Measurements from ENCODE around the gene USP25. TPM values are rescaled to one million over a fixed set of nuclear protein-coding genes. Genes with fewer than 3 reads are reported as not detected.
A peak's percentile ranks its signal among the peaks of the same experiment; 100 is the strongest.
"Not testable (repeated sequence)": the region's sequence is repeated elsewhere in the genome, so short reads cannot be mapped to it uniquely, and the experiment has no call there.

Gene USP25
- total RNA-seq, 1 donor, result 15.3 TPM

DNA sequence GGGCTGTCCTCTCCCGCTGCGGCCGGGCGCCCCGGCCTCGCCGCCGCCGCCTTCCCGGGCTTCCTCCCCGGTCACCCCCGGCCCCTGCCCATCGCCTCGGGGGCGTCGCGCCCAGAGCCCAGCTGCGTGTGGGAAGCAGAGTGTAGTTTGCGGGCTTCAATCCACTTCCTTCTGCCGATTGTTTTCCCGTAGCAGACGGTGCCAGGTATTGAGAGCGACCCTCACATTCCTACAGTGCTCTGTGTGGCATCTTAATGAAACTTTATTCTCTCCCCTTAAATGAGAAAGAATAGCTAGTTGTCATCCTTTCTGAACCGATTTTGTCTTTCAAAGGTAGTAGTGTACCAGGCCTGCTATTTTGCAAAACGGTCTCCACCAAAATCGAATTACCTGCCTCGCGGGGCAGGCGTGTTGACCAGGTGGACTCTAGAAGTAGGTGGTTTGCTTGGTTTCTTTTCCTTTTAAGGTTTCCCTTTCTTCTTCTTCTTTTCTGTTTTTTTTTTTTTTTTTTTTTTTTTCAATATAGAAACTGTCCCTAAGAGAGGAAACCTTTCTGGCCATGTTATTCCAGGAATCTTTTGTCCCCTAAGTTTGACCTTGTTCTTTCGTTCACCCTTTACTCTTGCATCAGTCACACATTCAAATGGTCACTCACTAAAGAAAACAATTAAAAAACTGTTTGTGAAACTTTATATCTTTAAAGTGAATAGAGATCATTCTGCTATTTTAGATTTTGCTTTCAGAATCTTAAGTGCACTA, 881 bp downstream of the USP25 start:
- peak in 2 of 3 donors; percentile 19 to 23 for DNase-seq (ENCODE audit: low read depth in 2 of 3, low spot score in 2 of 3)

DNA sequence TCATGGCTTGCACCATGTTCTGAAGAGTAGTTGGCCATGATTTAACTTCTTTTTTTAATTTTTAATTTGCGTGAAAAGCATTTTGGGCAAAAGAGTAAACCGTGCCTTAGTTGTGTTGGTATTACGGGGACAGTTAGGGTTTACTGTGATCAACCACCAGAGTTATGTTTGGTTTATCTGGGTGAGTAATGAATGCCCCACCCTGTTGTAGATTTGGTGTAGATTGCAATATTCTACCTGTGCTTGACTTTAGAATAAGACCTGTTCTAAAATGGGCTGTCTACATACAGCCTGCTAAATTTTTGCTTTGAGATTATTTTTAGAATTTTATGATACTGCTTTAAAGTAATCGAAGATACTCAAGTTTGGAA, 1.4 kb downstream of the USP25 start:
- no peak for DNase-seq (ENCODE audit: low read depth in 2 of 3, low spot score in 2 of 3)

DNA sequence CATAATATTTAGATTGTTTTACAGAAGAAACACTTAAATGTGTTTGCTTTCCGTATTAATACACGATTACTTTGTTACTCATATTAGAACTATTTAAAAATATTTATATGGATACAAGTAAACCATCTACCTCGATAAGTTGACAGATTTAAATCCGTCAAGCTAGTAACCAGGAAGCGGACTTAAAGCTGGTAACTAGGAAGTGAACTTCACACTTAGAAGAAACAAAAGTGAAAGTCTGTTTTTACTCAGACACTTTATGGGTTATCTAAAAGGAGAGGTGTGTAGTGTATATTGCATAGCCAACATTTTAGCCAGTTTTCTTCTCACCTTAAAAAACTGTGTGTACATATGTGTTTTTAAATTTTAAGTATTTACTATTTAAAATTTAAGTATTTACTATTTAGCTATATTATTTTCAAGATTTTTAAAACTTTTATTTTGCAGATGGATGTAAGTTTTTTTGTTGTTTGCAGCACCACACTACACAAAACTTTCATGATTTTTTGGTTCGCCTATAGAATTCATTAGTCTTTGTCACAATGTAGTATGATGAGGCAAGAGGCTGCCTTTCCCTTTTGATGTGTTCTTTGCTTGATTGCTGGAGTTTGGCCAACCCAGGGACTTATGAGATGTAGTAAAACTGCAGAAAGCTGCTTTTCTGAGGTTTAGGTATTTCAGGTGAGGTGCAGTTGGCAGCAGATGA, 2.7 kb downstream of the USP25 start:
- DNase-seq (ENCODE audit: low read depth in 2 of 3, low spot score in 2 of 3), result peak in 2 of 3 donors; percentile 54 to 81

DNA sequence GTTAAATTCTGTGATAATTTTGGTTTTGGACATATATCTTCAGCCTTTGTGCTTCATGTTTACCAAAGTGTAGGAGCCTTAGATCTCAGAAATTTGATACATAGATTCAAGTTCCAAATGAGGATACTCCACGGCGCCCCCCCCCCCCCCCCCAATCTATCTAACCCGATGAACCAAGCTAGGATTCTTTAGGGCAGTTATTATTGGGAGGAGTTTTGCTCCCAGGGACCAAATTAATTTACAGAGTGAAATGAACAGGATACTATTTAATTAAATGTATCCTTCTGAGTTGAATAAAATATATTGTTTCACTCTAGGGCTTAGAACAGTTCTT, 3.2 kb downstream of the USP25 start:
- DNase-seq (ENCODE audit: low read depth in 2 of 3, low spot score in 2 of 3), result no peak

DNA sequence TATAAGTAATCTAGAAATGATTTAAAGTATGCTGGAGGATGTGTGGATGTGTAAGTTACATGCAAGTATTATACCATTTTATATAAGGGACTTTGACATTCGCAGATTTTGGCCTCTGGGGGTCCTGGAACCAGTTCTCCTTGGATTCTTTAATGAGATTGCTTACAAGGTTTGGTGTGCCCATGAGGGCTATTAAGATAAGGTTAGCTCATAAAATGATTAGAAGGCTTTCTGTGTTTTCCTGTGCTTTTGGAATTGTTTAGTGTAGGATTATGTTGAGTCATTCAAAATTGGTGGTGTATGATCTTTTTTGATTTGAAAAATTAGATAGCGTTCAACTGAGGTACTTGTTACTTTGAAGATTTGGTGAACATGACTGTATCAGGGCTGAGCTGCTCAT, 5.6 kb downstream of the USP25 start:
- no peak for DNase-seq (ENCODE audit: low read depth in 2 of 3, low spot score in 2 of 3)

DNA sequence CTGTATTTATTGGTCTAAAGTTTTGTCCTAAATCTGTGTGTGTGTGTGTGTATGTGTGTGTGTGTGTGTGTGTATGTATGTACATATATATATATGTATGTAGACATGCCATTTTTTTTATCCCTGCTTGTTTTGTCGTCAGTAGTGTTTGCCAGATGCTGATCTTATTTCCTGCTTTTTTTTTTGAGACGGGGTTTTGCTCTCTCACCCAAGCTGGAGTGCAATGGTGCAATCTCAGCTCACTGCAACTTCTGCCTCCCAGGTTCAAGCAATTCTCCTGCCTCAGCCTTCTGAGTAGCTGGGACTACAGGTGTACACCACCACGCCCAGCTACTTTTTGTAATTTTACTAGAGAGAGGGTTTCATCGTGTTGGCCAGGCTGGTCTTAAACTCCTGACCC, 6.1 kb downstream of the USP25 start:
- DNase-seq (ENCODE audit: low read depth in 2 of 3, low spot score in 2 of 3), result peak in 1 of 3 donors; percentile 30

DNA sequence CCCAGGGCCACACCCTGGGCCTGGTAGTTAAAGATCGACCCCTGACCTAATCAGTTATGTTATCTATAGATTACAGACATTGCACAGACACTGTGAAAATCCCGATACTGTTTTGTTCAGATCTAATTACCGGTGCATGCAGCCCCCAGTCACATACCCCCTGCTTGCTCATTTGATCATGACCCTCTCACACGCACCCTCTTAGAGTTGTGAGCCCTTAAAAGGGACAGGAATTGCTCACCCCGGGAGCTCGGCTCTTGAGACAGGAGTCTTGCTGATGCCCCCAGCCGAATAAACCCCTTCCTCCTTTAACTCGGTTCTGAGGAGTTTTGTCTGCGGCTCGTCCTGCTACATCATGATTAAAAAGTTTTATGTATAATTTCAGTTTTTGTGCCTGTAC, 9.0 kb downstream of the USP25 start:
- not testable (repeated sequence) for DNase-seq (ENCODE audit: low read depth in 2 of 3, low spot score in 2 of 3)

DNA sequence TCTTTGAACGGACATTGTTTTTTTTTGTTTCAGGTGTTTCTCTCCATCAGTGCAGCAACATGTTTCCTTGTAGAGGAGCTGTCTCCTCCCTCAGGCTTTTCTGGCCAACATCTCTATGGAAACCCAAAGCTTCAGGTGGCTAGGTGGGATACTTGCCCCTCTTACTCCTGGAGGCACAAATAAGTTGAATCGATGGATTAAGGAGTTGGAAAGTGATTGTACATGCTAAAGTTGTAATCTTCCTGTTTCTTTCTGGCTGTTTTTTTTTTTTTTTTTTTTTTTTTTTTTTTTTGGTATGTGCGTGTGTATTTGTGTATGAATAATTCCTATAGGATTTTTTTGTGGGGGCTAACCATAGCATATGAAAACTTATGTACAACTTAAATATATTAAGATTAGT, 10.6 kb downstream of the USP25 start:
- no peak for DNase-seq (ENCODE audit: low read depth in 2 of 3, low spot score in 2 of 3)

DNA sequence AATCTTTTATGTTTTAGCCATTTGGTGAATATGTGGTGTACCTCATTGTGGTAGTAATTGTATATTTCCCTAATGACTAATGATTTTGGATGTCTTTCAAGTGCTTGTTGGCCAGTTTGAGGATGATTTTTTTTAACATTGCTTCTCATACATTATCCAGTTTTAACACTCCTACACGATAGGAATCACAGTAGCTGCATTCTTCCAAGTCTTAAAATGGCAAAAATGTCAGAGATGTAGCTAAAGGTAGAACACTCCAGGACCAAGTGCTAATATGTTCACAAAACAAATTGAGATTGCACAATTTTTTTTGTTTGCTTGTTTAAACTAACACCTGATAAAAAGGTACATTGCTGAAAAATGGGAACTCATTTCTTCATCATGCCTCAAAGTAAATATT, 11.7 kb downstream of the USP25 start:
- DNase-seq (ENCODE audit: low read depth in 2 of 3, low spot score in 2 of 3), result no peak

DNA sequence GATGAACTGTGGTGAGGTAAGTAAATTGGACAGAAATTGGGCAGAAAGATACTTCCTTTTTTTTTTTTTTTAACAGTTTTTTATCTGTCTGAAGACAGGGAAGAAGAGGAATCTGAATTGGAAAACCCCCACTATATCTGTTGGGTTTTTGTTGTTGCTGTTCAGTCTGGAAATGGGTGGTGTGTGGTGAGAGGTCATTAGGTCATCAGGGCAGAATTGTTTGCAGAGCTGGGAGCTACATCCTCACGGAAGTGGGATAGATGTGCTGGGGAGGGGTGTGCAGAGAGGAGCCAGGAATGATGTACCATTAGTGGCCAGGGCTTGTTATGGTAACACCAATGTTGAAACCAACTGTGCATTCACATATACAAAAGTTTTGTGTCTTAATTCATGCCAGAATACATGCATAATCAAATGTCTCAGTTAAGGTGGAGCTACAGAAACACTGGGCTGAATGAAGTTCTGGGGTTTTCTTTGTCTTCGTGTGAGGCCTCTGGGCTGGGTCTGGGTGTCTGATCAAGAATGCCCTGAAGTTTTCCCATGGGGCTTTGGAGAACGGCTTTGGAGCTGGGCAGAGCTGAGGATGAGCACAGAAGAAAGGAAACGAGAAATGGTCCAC, 12.4 kb downstream of the USP25 start:
- no peak for DNase-seq (ENCODE audit: low read depth in 2 of 3, low spot score in 2 of 3)

DNA sequence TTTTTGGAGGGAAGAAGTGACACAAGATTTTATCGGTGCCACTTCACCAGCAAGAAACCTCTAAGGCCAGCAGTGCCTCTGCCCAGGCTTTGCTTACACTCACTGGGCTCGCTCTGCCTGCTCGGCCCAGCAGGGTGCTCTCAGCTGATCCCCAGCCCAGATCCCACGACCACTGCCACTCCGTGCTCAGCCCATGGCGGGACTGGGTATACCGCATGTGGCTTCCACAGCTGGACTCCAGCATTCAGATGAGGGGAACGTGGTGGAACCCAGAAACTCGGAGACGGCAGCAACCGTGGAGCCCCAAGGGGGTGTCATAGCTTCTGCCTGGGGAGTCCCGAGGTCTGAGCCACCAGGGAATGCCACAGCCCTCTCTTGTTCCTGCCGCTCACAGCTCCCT, 12.9 kb downstream of the USP25 start:
- DNase-seq (ENCODE audit: low read depth in 2 of 3, low spot score in 2 of 3), result no peak

DNA sequence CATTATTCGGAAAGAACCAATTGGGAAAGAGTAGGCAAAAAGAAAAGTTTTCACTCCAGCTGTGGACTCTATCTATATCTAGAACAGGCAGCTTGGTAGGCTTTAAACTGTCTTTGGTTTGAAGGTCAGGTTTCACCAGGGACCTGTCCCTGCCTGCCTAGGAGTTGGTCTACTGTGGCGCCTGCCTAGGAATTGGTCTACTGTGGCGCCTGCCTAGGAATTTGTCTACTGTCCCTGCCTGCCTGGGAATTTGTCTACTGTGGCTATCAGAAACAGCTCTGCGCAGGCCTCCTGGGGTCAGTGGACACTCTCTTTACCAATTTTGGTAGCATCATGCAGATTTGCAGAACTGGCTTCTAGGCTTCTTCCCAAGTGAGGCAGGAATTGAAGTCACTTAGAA, 13.8 kb downstream of the USP25 start:
- DNase-seq (ENCODE audit: low read depth in 2 of 3, low spot score in 2 of 3), result no peak

DNA sequence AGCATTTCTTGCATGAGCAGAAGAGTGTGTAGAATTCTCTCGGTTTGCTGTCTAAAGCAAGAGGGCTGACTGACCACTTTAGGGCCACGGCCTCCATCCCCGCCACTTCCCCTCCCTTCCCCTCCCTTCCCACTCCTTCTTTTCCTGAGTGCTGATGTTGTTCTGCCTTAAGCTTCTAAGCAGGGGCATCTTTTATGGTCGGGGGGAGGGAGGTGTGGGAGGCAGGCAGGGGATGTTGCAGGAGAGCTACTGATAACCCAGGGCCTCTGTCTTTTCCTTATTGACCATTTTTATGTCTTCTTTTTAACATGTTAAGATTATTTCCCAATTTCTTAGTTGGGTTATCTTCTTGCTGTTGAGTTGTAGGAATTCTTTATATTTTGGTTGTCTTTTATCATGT, 15.1 kb downstream of the USP25 start:
- DNase-seq (ENCODE audit: low read depth in 2 of 3, low spot score in 2 of 3), result no peak

DNA sequence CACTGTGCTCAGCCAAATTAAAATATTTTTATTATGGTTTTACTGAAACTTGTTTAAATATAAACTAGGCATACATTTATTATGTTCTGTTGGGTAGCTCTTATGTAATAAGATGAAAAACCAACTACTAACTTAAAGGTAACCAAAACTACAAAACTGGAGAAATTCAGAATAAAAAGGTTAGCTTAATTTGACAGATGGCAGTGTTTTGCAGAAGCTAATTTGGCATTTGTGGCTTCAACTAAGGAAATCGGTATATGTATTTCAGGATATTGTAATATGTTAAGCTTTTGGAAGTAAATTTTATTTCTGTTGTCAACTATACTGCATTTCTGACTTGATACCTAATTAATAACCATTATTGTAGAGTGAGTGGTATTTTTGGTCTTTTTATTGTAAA, 18.8 kb downstream of the USP25 start:
- peak in 1 of 3 donors; percentile 22 for DNase-seq (ENCODE audit: low read depth in 2 of 3, low spot score in 2 of 3)

DNA sequence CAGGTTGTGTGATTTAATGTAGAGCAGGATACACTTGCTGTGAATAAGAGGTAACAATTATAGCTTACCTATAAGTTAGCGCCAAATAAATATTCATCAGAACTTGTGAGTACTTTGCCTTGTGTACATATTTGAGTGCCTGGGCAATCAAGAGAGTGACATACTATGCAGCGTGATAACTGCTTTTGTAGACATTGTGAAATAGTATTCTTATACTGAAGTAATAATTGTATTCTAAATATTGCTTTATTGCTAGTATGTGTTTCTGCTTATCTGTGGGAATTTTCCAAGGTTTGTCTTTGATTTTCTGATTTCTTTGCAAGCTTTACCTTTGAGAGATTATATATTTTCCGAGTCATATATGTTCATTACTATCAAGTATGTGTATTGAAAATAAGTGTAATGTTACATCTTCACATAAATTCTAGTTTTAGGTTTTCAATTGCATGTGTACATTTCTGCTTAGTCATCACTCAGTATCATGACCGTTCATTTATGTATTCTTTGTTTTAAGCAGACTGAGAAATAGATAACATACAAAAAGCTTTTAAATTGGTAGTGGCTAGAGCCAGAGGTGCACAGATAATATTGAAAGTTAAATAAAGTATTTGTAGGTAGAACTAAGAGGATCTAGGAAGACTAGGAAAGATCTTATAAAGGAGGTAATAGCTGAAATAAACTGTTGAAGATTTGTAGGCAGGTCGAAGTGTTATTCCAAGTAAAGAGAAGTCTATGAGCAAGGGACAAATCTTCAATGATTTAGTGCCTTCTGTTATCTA, 19.5 kb downstream of the USP25 start:
- peak in 1 of 3 donors; percentile 45 for DNase-seq (ENCODE audit: low read depth in 2 of 3, low spot score in 2 of 3)

DNA sequence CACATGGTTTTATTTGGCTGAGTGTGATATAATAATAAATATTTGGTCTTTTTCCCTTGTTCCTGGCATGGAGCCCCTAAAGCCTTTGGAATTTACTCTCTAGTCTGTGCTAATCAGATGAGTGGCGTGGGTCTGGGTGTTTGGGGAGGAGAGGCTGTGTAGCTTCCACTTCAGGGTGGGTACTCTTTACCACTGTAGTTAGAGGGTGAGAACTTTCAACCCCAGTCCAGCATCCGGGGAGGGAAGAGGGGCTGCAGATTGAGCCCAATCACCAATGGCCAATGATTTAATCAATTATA, 20.0 kb downstream of the USP25 start:
- DNase-seq (ENCODE audit: low read depth in 2 of 3, low spot score in 2 of 3), result no peak

DNA sequence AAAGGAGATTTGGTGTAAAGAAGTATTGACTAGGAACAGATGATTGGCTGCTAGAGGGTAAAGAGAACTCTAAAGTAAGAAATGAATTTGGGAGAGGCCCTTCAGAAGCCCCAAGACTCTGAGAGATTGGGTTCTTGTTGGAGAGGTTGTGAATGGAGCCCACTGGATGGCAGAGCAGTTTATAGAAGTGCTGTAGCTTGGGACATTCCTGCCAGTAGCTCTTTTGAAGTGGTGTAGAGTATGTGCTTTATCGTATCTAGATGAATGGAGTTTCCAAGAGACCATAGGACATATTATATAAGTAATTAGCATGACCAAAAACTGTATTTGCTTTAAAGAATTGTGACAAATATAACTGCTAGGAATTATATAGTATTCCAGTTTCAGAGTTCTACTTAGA, 21.3 kb downstream of the USP25 start:
- no peak for DNase-seq (ENCODE audit: low read depth in 2 of 3, low spot score in 2 of 3)

DNA sequence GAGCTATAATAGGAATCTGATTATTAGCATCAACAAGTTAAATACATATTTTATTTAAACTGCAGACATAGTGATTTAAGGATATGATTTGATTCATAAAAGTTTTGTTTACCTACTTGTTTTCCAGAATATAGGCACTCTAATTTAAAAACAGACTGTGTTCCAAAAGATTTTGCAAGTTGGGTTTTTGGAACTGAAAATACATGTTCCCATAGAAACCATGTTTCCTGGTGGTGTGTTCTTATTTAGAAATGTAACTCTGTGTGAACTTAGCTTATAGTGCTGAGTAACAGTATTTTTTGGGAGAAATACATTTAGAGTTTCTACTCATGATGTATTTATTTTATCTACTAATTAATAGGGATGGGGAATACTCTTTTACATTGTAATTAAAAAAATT, 21.8 kb downstream of the USP25 start:
- DNase-seq (ENCODE audit: low read depth in 2 of 3, low spot score in 2 of 3), result no peak

DNA sequence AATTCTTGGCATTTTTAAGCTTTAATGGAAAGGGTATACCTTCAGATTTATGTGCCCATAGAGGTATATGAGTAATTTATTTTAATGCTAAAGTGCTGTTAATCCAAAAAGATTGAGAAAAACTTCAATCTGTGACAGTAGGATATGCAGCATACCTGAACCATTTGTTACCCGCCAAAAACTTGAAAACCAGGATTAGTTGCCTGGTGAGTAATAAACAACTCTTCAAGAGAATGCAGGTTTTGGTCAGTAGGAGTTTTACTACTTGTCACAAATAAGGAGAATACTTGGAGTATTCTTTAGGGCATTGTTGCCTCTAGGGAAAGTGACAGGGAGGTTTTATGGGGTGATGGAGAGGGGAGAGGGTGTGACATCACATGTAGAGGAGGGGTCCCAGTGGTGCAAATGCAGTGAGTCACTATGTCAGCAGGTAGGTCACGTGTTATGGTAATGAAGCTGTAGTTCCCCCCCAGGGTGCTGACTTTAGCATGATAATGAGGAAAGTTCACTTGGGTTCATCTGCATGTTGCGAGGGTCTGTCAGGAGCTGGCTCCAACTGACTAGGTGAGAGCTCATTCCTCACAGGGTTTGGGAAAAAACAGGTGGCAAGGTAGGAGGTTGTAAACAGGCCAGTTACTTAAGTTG, 23.1 kb downstream of the USP25 start:
- no peak for DNase-seq (ENCODE audit: low read depth in 2 of 3, low spot score in 2 of 3)

DNA sequence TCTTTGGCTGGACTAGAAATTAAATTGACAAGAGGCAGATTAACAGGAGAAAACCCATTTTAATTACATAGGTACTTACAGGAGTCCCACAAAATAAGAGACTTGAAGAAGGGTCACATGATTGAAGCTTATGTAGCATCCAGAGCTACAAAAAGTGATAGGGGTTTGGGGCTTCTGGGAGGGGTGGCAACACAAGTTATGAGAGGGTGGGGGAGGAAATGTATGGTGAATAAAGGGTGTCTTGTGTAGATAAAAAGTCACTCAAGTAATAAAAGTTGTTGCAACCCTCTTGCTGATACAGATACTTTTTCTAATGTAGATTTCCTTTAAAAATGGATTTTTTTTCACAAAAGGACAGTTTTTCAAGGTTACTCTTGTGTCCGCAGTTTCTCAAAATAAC, 24.0 kb downstream of the USP25 start:
- DNase-seq (ENCODE audit: low read depth in 2 of 3, low spot score in 2 of 3), result no peak

DNA sequence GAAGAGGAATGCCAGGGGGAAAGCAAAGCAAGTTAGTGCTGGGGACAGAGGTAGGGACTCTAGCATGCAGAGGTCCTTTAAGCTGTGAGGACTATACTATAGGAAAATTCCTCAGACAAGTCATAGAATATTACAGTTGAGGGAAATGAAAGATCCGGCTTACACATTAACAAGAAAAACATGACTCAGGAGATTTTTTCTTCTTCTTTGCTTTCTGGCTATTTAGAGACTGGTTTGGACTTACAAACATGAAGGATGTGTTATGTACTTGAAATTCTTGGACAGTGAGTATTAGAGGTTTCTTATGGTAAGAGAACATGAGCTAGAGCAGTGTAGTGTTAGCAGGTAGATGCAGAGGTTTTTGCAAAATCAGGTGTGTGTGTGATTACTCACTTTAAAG, 24.9 kb downstream of the USP25 start:
- peak in 1 of 3 donors; percentile 21 for DNase-seq (ENCODE audit: low read depth in 2 of 3, low spot score in 2 of 3)
